ENCODE measurements around the gene ENOX1.

Gene ENOX1

GRCh38 chr13:43558326-43558725 lies 228.4 kb downstream of the ENOX1 start:
- Histone ChIP-seq H2AK5ac (ENCODE audit: low read length) (no peak overlapping the region), H2BK5ac (ENCODE audit: low read depth, low read length, poor library complexity) (no peak overlapping the region), H2AFZ (ENCODE audit: insufficient read depth, low read length, poor library complexity) (no peak overlapping the region), H3K27ac (ENCODE audit: low read depth, low read length) (no peak overlapping the region), H3K27me3 (ENCODE audit: insufficient read depth, low read length) (no peaks in the 10 kb centered on the region), H3K14ac (ENCODE audit: low read length) (no peak overlapping the region), H4K91ac (ENCODE audit: low read depth, low read length) (no peak overlapping the region), H3K4me2 (ENCODE audit: low read length) (no peak overlapping the region), H3K79me1 (ENCODE audit: low read length) (no peaks in the 10 kb centered on the region), H2BK12ac (ENCODE audit: low read length) (no peak overlapping the region), H3K4ac (ENCODE audit: low read depth, low read length) (no peak overlapping the region), H3K4me1 (ENCODE audit: control insufficient read depth in 1 of 2, insufficient read depth in 2 of 2, low read length in 2 of 2) (no peaks in the 10 kb centered on the region), H2BK120ac (ENCODE audit: insufficient read depth, low read length, poor library complexity) (no peak overlapping the region), H4K12ac (ENCODE audit: low read depth, low read length) (no peak overlapping the region), H4K8ac (ENCODE audit: low read depth, low read length) (no peak overlapping the region), H3K79me2 (ENCODE audit: control insufficient read depth, insufficient read depth, low read length, poor library complexity) (no peaks in the 10 kb centered on the region), H3K23ac (ENCODE audit: low read length) (no peak overlapping the region), H3K4me3 (ENCODE audit: low read depth, low read length) (no peak overlapping the region), H3K18ac (ENCODE audit: low read length) (no peak overlapping the region), H3K9ac (ENCODE audit: low read length) (no peak overlapping the region), H3K36me3 (ENCODE audit: control insufficient read depth in 1 of 2, insufficient read depth in 2 of 2, low read length in 2 of 2) (no peaks in the 10 kb centered on the region), H3K9me3 (ENCODE audit: insufficient read depth, low read depth, low read length) (no peaks in the 10 kb centered on the region)
- no CpG with 5 or more reads among the region's 1 CpG for WGBS (ENCODE audit: extremely low coverage, insufficient coverage, insufficient read length)
- DNase-seq, result no peak

- no peak overlapping the region for H2AFZ ChIP-seq (ENCODE audit: insufficient read depth, low read length, poor library complexity)
- no peaks in the 10 kb centered on the region for H3K36me3 ChIP-seq (ENCODE audit: control insufficient read depth in 1 of 2, insufficient read depth in 2 of 2, low read length in 2 of 2)
- H3K9ac ChIP-seq (ENCODE audit: low read length), result no peak overlapping the region
- H3K23ac ChIP-seq (ENCODE audit: low read length), result no peak overlapping the region
- H3K4ac ChIP-seq (ENCODE audit: low read depth, low read length), result no peak overlapping the region
- no peak overlapping the region for H2AK5ac ChIP-seq (ENCODE audit: low read length)
- peaks cover 0 to 2% of the 10 kb centered on the region in 2 experiments for H3K4me1 ChIP-seq (ENCODE audit: control insufficient read depth in 1 of 2, insufficient read depth in 2 of 2, low read length in 2 of 2)
- no peaks in the 10 kb centered on the region for H3K79me1 ChIP-seq (ENCODE audit: low read length)
- H3K27ac ChIP-seq (ENCODE audit: low read depth, low read length), result no peak overlapping the region
- H4K12ac ChIP-seq (ENCODE audit: low read depth, low read length), result no peak overlapping the region
- no peak overlapping the region for H4K8ac ChIP-seq (ENCODE audit: low read depth, low read length)
- no peak overlapping the region for H2BK5ac ChIP-seq (ENCODE audit: low read depth, low read length, poor library complexity)
- no peak overlapping the region for H2BK120ac ChIP-seq (ENCODE audit: insufficient read depth, low read length, poor library complexity)
- H3K4me2 ChIP-seq (ENCODE audit: low read length), result no peak overlapping the region
- H4K91ac ChIP-seq (ENCODE audit: low read depth, low read length), result no peak overlapping the region
- H3K14ac ChIP-seq (ENCODE audit: low read length), result no peak overlapping the region
- H3K9me3 ChIP-seq (ENCODE audit: insufficient read depth, low read depth, low read length), result no peaks in the 10 kb centered on the region
- no peak overlapping the region for H3K4me3 ChIP-seq (ENCODE audit: low read depth, low read length)
- no peak for DNase-seq
- H3K27me3 ChIP-seq (ENCODE audit: insufficient read depth, low read length), result no peaks in the 10 kb centered on the region
- H3K18ac ChIP-seq (ENCODE audit: low read length), result no peak overlapping the region
- H3K79me2 ChIP-seq (ENCODE audit: control insufficient read depth, insufficient read depth, low read length, poor library complexity), result no peaks in the 10 kb centered on the region
- WGBS (ENCODE audit: extremely low coverage, insufficient coverage, insufficient read length), result no CpG with 5 or more reads among the region's 2 CpGs
- no peak overlapping the region for H2BK12ac ChIP-seq (ENCODE audit: low read length)
Observed at GRCh38 chr13:43555667-43556066, 231.1 kb downstream of the ENOX1 start.

GRCh38 chr13:43551897-43552456 lies 234.8 kb downstream of the ENOX1 start:
- Histone ChIP-seq H3K36me3 (ENCODE audit: control insufficient read depth in 1 of 2, insufficient read depth in 2 of 2, low read length in 2 of 2) (no peaks in the 10 kb centered on the region), H2BK120ac (ENCODE audit: insufficient read depth, low read length, poor library complexity) (no peak overlapping the region), H3K23ac (ENCODE audit: low read length) (no peak overlapping the region), H2AK5ac (ENCODE audit: low read length) (no peak overlapping the region), H2BK5ac (ENCODE audit: low read depth, low read length, poor library complexity) (no peak overlapping the region), H4K91ac (ENCODE audit: low read depth, low read length) (no peak overlapping the region), H3K4ac (ENCODE audit: low read depth, low read length) (no peak overlapping the region), H3K27me3 (ENCODE audit: insufficient read depth, low read length) (no peaks in the 10 kb centered on the region), H4K8ac (ENCODE audit: low read depth, low read length) (no peak overlapping the region), H3K9me3 (ENCODE audit: insufficient read depth, low read depth, low read length) (no peaks in the 10 kb centered on the region), H3K18ac (ENCODE audit: low read length) (no peak overlapping the region), H3K9ac (ENCODE audit: low read length) (no peak overlapping the region), H3K14ac (ENCODE audit: low read length) (no peak overlapping the region), H3K27ac (ENCODE audit: low read depth, low read length) (no peak overlapping the region), H3K4me2 (ENCODE audit: low read length) (no peak overlapping the region), H3K79me2 (ENCODE audit: control insufficient read depth, insufficient read depth, low read length, poor library complexity) (no peaks in the 10 kb centered on the region), H4K12ac (ENCODE audit: low read depth, low read length) (no peak overlapping the region), H2AFZ (ENCODE audit: insufficient read depth, low read length, poor library complexity) (no peak overlapping the region), H3K79me1 (ENCODE audit: low read length) (no peaks in the 10 kb centered on the region), H3K4me1 (ENCODE audit: control insufficient read depth in 1 of 2, insufficient read depth in 2 of 2, low read length in 2 of 2) (peaks cover 0 to 2% of the 10 kb centered on the region in 2 experiments), H3K4me3 (ENCODE audit: low read depth, low read length) (no peak overlapping the region), H2BK12ac (ENCODE audit: low read length) (no peak overlapping the region)
- DNase-seq, result peak in 1 of 2 donors; percentile 21
- no CpG with 5 or more reads among the region's 3 CpGs for WGBS (ENCODE audit: extremely low coverage, insufficient coverage, insufficient read length)

- Histone ChIP-seq H2BK120ac (ENCODE audit: insufficient read depth, low read length, poor library complexity) (no peak overlapping the region), H3K36me3 (ENCODE audit: control insufficient read depth in 1 of 2, insufficient read depth in 2 of 2, low read length in 2 of 2) (no peaks in the 10 kb centered on the region), H3K4me2 (ENCODE audit: low read length) (no peak overlapping the region), H3K9ac (ENCODE audit: low read length) (no peak overlapping the region), H2BK12ac (ENCODE audit: low read length) (no peak overlapping the region), H4K12ac (ENCODE audit: low read depth, low read length) (no peak overlapping the region), H3K79me1 (ENCODE audit: low read length) (no peaks in the 10 kb centered on the region), H3K14ac (ENCODE audit: low read length) (no peak overlapping the region), H3K18ac (ENCODE audit: low read length) (no peak overlapping the region), H4K8ac (ENCODE audit: low read depth, low read length) (no peak overlapping the region), H3K79me2 (ENCODE audit: control insufficient read depth, insufficient read depth, low read length, poor library complexity) (no peaks in the 10 kb centered on the region), H3K4ac (ENCODE audit: low read depth, low read length) (no peak overlapping the region), H2BK5ac (ENCODE audit: low read depth, low read length, poor library complexity) (no peak overlapping the region), H3K23ac (ENCODE audit: low read length) (no peak overlapping the region), H3K4me3 (ENCODE audit: low read depth, low read length) (no peak overlapping the region), H3K27me3 (ENCODE audit: insufficient read depth, low read length) (no peaks in the 10 kb centered on the region), H3K9me3 (ENCODE audit: insufficient read depth, low read depth, low read length) (no peaks in the 10 kb centered on the region), H3K27ac (ENCODE audit: low read depth, low read length) (no peak overlapping the region), H2AK5ac (ENCODE audit: low read length) (no peak overlapping the region), H3K4me1 (ENCODE audit: control insufficient read depth in 1 of 2, insufficient read depth in 2 of 2, low read length in 2 of 2) (peaks cover 0 to under 1% of the 10 kb centered on the region in 2 experiments), H4K91ac (ENCODE audit: low read depth, low read length) (no peak overlapping the region), H2AFZ (ENCODE audit: insufficient read depth, low read length, poor library complexity) (no peak overlapping the region)
- DNase-seq, result no peak
- no CpG with 5 or more reads among the region's 3 CpGs for WGBS (ENCODE audit: extremely low coverage, insufficient coverage, insufficient read length)
Observed at GRCh38 chr13:43546816-43547215, 240.0 kb downstream of the ENOX1 start.
